IPS-15b (cell line): ENCODE data around the gene SH2D4B.

ENCODE experiments used
- H3K27me3 ChIP-seq: one replicate; pipeline ENCODE4 v1.6.1; 2013; ENCODE audit warnings: low read length; ENCODE audit not compliant: control insufficient read depth, insufficient read depth
- H3K36me3 ChIP-seq: one replicate; pipeline ENCODE4 v1.6.1; 2013; ENCODE audit warnings: low read length; ENCODE audit not compliant: control insufficient read depth, insufficient read depth
- H3K4me1 ChIP-seq: one replicate; pipeline ENCODE4 v1.6.1; 2013; ENCODE audit warnings: mild to moderate bottlenecking, low read length; ENCODE audit not compliant: control insufficient read depth, insufficient read depth
- H3K4me3 ChIP-seq: one replicate; pipeline ENCODE4 v1.5.1; 2013; ENCODE audit warnings: low read depth, low read length
- H3K9ac ChIP-seq: one replicate; pipeline ENCODE4 v1.6.1; 2013; ENCODE audit warnings: low read depth, mild to moderate bottlenecking, low read length
- H3K9me3 ChIP-seq: one replicate; pipeline ENCODE4 v1.6.1; 2013; ENCODE audit warnings: mild to moderate bottlenecking, low read length; ENCODE audit not compliant: control insufficient read depth, insufficient read depth

The SH2D4B gene

DNA sequence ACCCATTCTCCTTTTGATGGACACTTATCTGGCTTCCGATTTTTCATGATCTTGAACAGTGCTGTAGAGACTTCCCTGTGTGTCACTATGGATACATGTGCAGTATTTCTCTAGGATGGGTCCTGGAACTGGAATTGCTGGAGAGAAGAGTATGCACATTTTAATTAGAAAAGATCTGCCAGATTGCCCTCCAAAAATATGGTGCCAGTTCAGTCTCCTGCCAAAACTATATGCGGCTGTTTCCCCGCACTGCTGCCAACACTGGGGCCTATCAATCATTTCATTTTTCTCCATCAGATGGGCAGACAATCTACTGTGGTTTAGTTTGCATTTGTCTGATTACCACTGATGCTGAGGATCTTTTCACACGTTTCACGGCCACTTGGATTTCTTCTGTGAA is 105.0 kb downstream of the SH2D4B start:
- H3K36me3 ChIP-seq: no peaks in the 10 kb centered on the region
- H3K9ac ChIP-seq: no peak overlapping the region
- no peaks in the 10 kb centered on the region for H3K27me3 ChIP-seq
- H3K4me1 ChIP-seq: no peaks in the 10 kb centered on the region
- H3K9me3 ChIP-seq: no peaks in the 10 kb centered on the region
- H3K4me3 ChIP-seq: no peak overlapping the region

DNA sequence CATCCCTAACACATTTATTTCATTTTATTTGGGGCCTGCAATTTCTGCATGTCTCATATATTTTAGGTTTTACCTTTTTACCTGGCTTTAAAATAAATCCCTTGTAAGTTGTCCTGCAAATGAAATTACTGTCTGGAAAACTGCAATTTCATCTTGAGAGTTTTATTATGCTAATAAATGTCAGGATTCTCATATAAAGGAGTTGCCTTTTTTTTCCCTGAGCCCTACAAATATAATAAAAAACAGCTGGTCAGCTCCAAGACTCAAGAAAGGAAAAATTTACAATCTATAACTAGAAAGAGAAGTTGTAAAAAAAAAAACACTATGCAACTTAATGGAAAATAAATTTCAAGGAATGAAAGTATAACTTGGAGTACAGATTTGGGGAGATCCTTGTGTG is 108.7 kb downstream of the SH2D4B start:
- Histone ChIP-seq H3K27me3 (no peaks in the 10 kb centered on the region), H3K4me3 (no peak overlapping the region), H3K9me3 (no peaks in the 10 kb centered on the region), H3K9ac (no peak overlapping the region), H3K4me1 (no peaks in the 10 kb centered on the region), H3K36me3 (no peaks in the 10 kb centered on the region)

DNA sequence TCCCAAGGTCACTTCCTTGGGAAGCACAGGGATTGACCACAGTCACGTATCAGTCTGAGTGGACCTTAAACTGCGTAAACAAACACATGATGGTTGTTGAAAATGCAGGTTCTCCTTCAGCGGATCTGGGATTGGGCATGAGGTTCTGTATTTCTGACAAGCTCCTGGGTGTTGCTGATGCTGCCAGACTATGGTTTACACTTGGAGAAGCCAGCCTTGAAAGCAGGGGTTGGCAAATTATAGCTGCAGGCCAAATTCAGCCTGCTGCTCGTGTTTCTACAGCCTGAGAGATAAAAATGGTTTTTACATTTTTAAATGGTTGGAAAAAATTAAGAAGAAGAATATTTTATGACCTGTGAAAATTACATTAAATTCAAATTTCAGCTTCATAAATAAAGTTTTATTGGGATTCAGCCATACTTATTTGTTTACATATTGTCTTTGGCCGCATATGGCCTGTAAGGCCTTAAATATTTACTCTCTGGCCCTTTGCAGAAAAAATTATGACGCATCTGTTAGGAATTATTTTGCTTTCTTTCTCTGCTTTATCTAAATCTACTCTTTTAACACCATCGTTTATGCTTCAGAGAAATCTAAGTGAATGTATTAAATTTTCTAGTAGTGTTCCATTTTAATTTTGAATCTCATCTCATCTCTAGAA is 109.6 kb downstream of the SH2D4B start:
- H3K36me3 ChIP-seq: no peaks in the 10 kb centered on the region
- no peak overlapping the region for H3K4me3 ChIP-seq
- H3K9me3 ChIP-seq: no peaks in the 10 kb centered on the region
- no peak overlapping the region for H3K9ac ChIP-seq
- no peaks in the 10 kb centered on the region for H3K4me1 ChIP-seq
- H3K27me3 ChIP-seq: no peaks in the 10 kb centered on the region

DNA sequence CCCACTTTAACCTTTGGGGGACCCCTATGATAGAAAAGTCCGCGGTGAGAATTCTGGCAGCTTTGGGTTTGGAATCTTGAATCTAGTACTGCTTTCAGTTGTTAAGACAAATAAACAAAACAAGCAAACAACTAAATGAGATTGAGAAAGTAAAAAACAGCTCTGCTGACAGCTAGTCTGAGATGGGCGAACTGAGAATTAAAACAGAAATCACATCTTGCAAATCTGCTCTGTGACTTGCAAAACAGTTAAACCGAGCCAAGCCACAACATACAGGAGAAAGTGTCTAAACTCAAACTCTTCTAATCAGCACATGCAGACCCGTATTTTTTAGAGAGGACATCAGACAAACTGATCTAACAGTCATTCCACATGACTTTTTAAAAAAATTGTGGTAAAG is 110.4 kb downstream of the SH2D4B start:
- no peak overlapping the region for H3K9ac ChIP-seq
- no peaks in the 10 kb centered on the region for H3K9me3 ChIP-seq
- H3K4me3 ChIP-seq: no peak overlapping the region
- H3K27me3 ChIP-seq: no peaks in the 10 kb centered on the region
- H3K36me3 ChIP-seq: no peaks in the 10 kb centered on the region
- H3K4me1 ChIP-seq: no peaks in the 10 kb centered on the region

DNA sequence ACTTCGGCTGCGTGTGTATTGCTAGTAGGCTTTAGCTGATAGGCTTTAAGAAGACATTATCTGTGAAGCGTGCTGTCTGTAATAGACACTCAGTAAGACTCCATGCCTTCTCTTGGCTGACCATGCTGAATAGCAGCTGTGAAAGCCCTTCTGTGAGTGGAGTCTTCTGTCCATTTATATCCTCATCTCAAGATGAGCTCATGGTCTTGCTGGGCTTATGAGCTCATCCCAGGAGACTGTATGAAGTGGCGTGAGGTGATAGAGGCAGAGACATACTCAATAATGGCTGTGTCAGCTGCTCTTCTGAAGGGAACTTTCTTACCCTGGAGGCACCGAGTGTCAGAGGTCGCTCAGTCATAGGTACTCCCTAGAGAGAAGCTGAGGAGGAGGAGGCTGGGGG is 111.5 kb downstream of the SH2D4B start:
- no peaks in the 10 kb centered on the region for H3K9me3 ChIP-seq
- H3K4me1 ChIP-seq: no peaks in the 10 kb centered on the region
- H3K36me3 ChIP-seq: no peaks in the 10 kb centered on the region
- H3K27me3 ChIP-seq: no peaks in the 10 kb centered on the region
- H3K4me3 ChIP-seq: no peak overlapping the region
- no peak overlapping the region for H3K9ac ChIP-seq

DNA sequence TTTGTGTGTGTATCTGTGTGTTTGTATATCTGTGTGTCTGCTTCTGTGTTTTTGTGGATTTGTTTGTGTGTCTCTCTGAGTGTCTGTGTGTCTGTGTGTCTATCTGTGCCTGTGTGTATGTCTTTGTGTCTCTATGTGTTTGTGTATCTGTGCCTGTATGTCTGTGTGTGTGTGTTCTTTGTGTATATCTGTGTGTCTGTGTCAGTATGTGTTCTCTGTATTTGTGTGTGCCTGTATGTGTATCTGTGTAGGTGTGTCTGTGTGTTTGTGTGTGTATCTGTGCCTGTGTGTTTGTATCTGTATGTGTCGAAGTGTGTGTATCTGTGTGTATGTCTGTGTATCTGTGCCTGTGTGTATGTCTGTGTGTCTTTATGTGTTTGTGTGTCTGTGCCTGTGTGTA is 118.2 kb downstream of the SH2D4B start:
- no peak overlapping the region for H3K9ac ChIP-seq
- H3K27me3 ChIP-seq: no peaks in the 10 kb centered on the region
- H3K9me3 ChIP-seq: no peaks in the 10 kb centered on the region
- H3K36me3 ChIP-seq: no peaks in the 10 kb centered on the region
- H3K4me3 ChIP-seq: no peak overlapping the region
- H3K4me1 ChIP-seq: no peaks in the 10 kb centered on the region

DNA sequence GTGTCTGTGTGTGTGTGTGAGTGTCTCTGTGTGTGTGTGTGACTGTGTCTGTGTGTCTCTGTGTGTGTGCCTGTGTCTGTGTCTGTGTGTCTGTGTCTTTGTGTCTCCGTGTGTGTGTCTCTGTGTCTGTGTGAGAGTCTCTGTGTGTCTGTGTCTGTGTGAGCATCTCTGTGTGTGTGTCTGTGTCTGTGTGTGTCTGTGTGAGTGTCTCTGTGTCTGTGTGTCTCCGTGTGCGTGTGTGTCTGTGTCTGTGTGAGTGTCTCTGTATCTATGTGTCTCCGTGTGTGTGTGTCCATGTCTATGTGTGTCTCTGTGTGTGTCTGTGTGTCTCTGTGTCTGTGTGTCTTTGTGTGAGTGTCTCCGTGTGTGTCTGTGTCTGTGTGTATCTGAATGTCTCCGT is 120.4 kb downstream of the SH2D4B start:
- no peaks in the 10 kb centered on the region for H3K27me3 ChIP-seq
- H3K9ac ChIP-seq: no peak overlapping the region
- no peaks in the 10 kb centered on the region for H3K36me3 ChIP-seq
- no peaks in the 10 kb centered on the region for H3K4me1 ChIP-seq
- H3K9me3 ChIP-seq: no peaks in the 10 kb centered on the region
- no peak overlapping the region for H3K4me3 ChIP-seq

DNA sequence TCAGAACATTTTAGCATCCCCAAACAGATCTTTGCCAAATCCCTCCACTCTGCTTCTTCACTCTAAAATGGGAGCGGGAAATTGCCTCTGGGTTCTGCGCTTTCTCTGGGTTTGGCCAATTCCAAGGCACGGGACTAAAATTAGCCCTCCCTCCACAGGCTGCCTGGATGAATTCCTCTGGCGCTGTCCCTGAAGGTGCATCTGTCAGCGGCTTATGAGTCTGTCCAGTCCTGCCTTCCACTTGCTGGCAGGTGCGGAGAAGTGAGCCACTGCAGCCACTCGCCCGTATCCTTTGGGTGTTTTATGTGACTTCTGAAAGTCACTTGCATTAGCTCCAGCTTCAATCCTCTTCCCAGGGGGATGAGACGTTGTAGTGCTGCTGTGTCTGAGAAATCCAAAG is 121.6 kb downstream of the SH2D4B start:
- Histone ChIP-seq H3K27me3 (no peaks in the 10 kb centered on the region), H3K36me3 (no peaks in the 10 kb centered on the region), H3K9me3 (no peaks in the 10 kb centered on the region)

DNA sequence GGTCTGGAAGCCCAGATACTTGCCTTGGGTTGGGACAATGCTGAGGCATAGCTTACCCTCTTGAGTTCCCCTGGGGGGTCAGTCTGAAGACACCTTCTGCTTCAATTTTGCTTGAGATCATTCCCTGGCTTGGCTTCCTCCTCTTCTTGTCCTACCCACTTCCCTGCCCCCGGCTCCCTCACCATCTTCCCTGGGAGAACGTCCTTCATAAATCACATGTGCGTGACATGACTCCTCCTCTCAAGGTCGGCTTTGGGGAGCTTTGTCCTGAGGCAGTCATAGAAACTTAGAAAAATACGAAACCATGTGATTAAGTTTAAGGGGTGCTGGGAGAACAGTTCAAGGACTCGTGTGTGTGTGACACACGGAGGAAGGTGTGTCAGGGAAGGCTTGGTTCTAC is 122.6 kb downstream of the SH2D4B start:
- no peaks in the 10 kb centered on the region for H3K27me3 ChIP-seq
- no peak overlapping the region for H3K4me3 ChIP-seq
- no peaks in the 10 kb centered on the region for H3K36me3 ChIP-seq
- H3K9ac ChIP-seq: no peak overlapping the region
- peaks cover 2% of the 10 kb centered on the region for H3K4me1 ChIP-seq
- H3K9me3 ChIP-seq: no peaks in the 10 kb centered on the region

More for the DNA sequence above, 121.6 kb downstream of the SH2D4B start:
- Histone ChIP-seq H3K9ac (no peak overlapping the region), H3K4me1 (peaks cover 1% of the 10 kb centered on the region), H3K4me3 (no peak overlapping the region)

DNA sequence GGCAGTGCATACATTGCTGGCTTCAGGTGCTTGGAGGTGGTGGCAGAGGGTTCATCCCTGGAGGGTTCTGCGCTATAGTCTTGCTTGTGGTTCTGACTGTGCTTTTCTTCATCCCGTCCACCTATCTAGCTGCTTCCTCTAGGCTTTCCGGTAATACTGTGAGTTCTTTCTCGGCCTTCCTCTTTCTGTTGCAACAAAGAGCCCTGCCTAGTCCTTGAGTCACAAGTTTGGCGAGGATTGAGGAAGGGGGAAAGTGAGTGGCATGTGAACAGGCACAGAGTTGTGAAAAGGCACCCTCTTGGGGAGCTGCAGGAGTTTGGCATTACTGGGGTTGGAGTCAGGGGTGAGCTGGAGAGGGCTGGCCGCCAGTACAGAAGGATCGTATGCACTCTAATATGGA is 123.0 kb downstream of the SH2D4B start:
- Histone ChIP-seq H3K4me3 (no peak overlapping the region), H3K36me3 (no peaks in the 10 kb centered on the region), H3K9ac (no peak overlapping the region), H3K9me3 (no peaks in the 10 kb centered on the region), H3K4me1 (peaks cover 2% of the 10 kb centered on the region), H3K27me3 (no peaks in the 10 kb centered on the region)

DNA sequence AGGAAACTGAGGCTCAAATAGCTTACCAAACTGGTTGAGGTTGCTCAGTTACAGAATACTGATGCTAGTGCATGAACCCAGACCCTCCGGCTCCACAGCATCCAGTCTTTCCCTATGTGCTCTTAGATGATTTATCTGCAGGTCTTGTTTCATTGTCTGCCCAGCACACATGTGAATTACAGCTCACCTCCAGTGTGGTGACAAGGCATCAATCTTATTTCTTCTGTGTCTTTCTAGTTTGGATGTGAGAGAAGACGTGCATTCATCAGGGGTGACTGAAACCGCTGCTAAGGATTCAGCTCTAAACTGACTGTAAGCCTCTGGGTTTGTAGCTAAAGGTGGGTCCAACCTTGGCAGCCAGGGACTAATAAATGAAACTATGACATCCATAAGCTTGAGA is 123.8 kb downstream of the SH2D4B start:
- Histone ChIP-seq H3K9ac (no peak overlapping the region), H3K4me1 (peaks cover 2% of the 10 kb centered on the region), H3K36me3 (no peaks in the 10 kb centered on the region), H3K4me3 (no peak overlapping the region), H3K27me3 (no peaks in the 10 kb centered on the region), H3K9me3 (no peaks in the 10 kb centered on the region)

DNA sequence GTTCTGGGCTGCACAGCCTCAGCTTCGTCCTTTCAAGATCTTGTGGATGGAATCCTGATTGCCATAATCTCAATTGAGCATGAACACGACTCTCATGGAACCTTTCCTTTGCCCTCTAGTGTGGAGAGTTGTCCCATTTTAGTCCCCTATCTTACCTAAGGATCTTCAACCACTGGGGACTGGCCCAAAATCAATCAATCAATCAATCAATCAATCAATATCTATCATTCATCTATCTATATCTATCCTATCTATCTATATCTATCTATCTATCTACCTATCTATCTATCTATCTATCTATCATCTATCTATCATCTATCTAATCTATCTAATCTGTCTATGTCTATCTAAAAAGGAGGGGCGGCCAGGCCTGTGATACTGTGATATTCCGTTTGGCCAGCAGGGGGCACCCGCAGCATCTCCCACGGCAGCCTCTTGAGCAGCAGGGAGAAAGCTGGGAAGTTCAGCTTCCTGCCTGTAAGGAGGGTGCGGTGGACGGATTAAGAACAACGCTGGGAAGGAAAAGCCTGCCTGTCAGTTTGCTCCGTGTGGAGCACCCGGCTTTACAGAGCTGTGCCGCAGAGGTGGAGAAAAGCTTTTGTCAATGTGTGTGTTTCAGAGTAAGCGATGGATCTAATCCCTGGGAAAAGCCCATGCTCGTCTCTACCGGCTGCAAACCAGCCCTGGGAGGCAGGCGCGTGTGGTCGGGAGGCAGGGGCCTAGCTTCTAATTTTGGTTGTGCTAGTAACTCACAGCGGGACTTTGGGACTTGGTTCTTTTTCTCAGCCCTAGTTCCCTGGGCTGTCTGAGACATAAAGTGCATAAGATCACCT is 124.9 kb downstream of the SH2D4B start:
- H3K9me3 ChIP-seq: no peaks in the 10 kb centered on the region
- H3K36me3 ChIP-seq: no peaks in the 10 kb centered on the region
- H3K27me3 ChIP-seq: no peaks in the 10 kb centered on the region
- H3K9ac ChIP-seq: no peak overlapping the region
- peaks cover 2% of the 10 kb centered on the region for H3K4me1 ChIP-seq
- peak overlapping the region; percentile 37 for H3K4me3 ChIP-seq
